ENCODE results near the gene RPS6KB2. TPM values are rescaled to one million over a fixed set of nuclear protein-coding genes. Genes with fewer than 3 reads are reported as not detected.
A peak's percentile ranks its signal among the peaks of the same experiment; 100 is the strongest.
"Not testable (repeated sequence)": the region's sequence is repeated elsewhere in the genome, so short reads cannot be mapped to it uniquely, and the experiment has no call there.

The RPS6KB2 gene
- polyA plus RNA-seq, 10 donors: 23.0 to 43.8 (median 34.0) TPM

- DNase-seq: no peak
These were observed 38.1 kb downstream of the RPS6KB2 start for GRCh38 chr11:67466367-67466766.

- no peak for DNase-seq
These were observed 38.9 kb downstream of the RPS6KB2 start for GRCh38 chr11:67466962-67467771.

GRCh38 chr11:67468056-67468455 is 39.8 kb downstream of the RPS6KB2 start:
- DNase-seq: no peak

- DNase-seq: no peak
These were observed 40.1 kb downstream of the RPS6KB2 start for GRCh38 chr11:67468456-67468758.

- DNase-seq: peak; percentile 91 to 96 (median 93)
These were observed 40.6 kb downstream of the RPS6KB2 start, which contains the start of gene TMEM134 for GRCh38 chr11:67468759-67469507. TMEM134 (minus strand) TSS chr11:67469251; CDS start chr11:67469192, 59 bp downstream.

GRCh38 chr11:67469508-67469811 is 41.2 kb downstream of the RPS6KB2 start:
- DNase-seq: no peak

- no peak for DNase-seq
These were observed 42.2 kb downstream of the RPS6KB2 start for GRCh38 chr11:67470337-67471002.

GRCh38 chr11:67472882-67473281 is 44.6 kb downstream of the RPS6KB2 start:
- DNase-seq: no peak

GRCh38 chr11:67476692-67477091 is 48.4 kb downstream of the RPS6KB2 start:
- DNase-seq: not testable (repeated sequence)

- not testable (repeated sequence) for DNase-seq
These were observed 49.2 kb downstream of the RPS6KB2 start for GRCh38 chr11:67477344-67478050.

- no peak for DNase-seq
These were observed 54.1 kb downstream of the RPS6KB2 start for GRCh38 chr11:67482275-67482826.

- peak; percentile 98 to 100 (median 98) for DNase-seq
These were observed 54.8 kb downstream of the RPS6KB2 start, which contains the start of gene AIP for GRCh38 chr11:67482827-67483798. AIP (plus strand) TSS chr11:67483026; CDS start chr11:67483159, 133 bp downstream.

GRCh38 chr11:67483831-67484665 is 55.8 kb downstream of the RPS6KB2 start:
- DNase-seq: no peak

- DNase-seq: no peak
These were observed 56.6 kb downstream of the RPS6KB2 start for GRCh38 chr11:67484847-67485311.

Other genes with a start within 250 kb of the RPS6KB2 start
- 10 to 100 TPM; 42.2 to 62.2 (median 49.7) TPM for gene GRK2, start 162.0 kb upstream of the RPS6KB2 start, polyA plus RNA-seq (ENCODE audit: insufficient read length in 10 of 10)
- 10 to 100 TPM; 17.3 to 37.9 (median 25.9) TPM for gene ANKRD13D, start 139.2 kb upstream of the RPS6KB2 start, polyA plus RNA-seq (ENCODE audit: insufficient read length in 10 of 10)
- gene SSH3, start 125.0 kb upstream of the RPS6KB2 start, polyA plus RNA-seq (ENCODE audit: insufficient read length in 10 of 10): 10 to 100 TPM; 11.6 to 19.0 (median 14.6) TPM
- gene POLD4, start 74.9 kb upstream of the RPS6KB2 start, polyA plus RNA-seq (ENCODE audit: insufficient read length in 10 of 10): 10 to 100 TPM; 19.2 to 33.1 (median 25.3) TPM
- gene CLCF1, start 54.9 kb upstream of the RPS6KB2 start, polyA plus RNA-seq (ENCODE audit: insufficient read length in 10 of 10): 1 to 10 TPM; 1.7 to 3.8 (median 2.4) TPM
- 10 to 100 TPM in 3 of 10 donors, 1 to 10 TPM in 7; 7.7 to 13.4 (median 8.5) TPM for gene RAD9A, start 36.5 kb upstream of the RPS6KB2 start, polyA plus RNA-seq (ENCODE audit: insufficient read length in 10 of 10)
- 100 to 1,000 TPM in 8 of 10 donors, 10 to 100 TPM in 2; 95.8 to 132 (median 119) TPM for gene PPP1CA, start 26.6 kb upstream of the RPS6KB2 start, polyA plus RNA-seq (ENCODE audit: insufficient read length in 10 of 10)
- gene TBC1D10C, start 24.4 kb upstream of the RPS6KB2 start, polyA plus RNA-seq (ENCODE audit: insufficient read length in 10 of 10): 10 to 100 TPM in 1 of 10 donors, 1 to 10 TPM in 9; 1.8 to 10.4 (median 4.6) TPM
- 10 to 100 TPM; 24.1 to 62.8 (median 48.3) TPM for gene CARNS1, start 12.8 kb upstream of the RPS6KB2 start, polyA plus RNA-seq (ENCODE audit: insufficient read length in 10 of 10)
- 1 to 10 TPM in 6 of 10 donors, under 1 TPM in 3, not detected in 1; 0.53 to 9.5 (median 1.2) TPM for gene PTPRCAP, start 9.2 kb downstream of the RPS6KB2 start, polyA plus RNA-seq (ENCODE audit: insufficient read length in 10 of 10)
- gene CORO1B, start 15.0 kb downstream of the RPS6KB2 start, polyA plus RNA-seq (ENCODE audit: insufficient read length in 10 of 10): 10 to 100 TPM; 22.3 to 42.2 (median 29.3) TPM
- gene GPR152, start 24.2 kb downstream of the RPS6KB2 start, polyA plus RNA-seq (ENCODE audit: insufficient read length in 10 of 10): not detected
- 1 to 10 TPM in 4 of 10 donors, under 1 TPM in 6; 0.26 to 1.8 (median 0.94) TPM for gene CABP4, start 26.9 kb downstream of the RPS6KB2 start, polyA plus RNA-seq (ENCODE audit: insufficient read length in 10 of 10)
- gene TMEM134, start 40.8 kb downstream of the RPS6KB2 start, polyA plus RNA-seq (ENCODE audit: insufficient read length in 10 of 10): 10 to 100 TPM; 38.7 to 57.6 (median 46.3) TPM
- 10 to 100 TPM; 34.9 to 55.8 (median 43.7) TPM for gene AIP, start 54.5 kb downstream of the RPS6KB2 start, polyA plus RNA-seq (ENCODE audit: insufficient read length in 10 of 10)
- 1 to 10 TPM; 6.0 to 9.9 (median 8.3) TPM for gene PITPNM1, start 76.9 kb downstream of the RPS6KB2 start, polyA plus RNA-seq (ENCODE audit: insufficient read length in 10 of 10)
- 10 to 100 TPM; 14.2 to 21.3 (median 17.1) TPM for gene CDK2AP2, start 79.7 kb downstream of the RPS6KB2 start, polyA plus RNA-seq (ENCODE audit: insufficient read length in 10 of 10)
- not detected for gene CABP2, start 95.0 kb downstream of the RPS6KB2 start, polyA plus RNA-seq (ENCODE audit: insufficient read length in 10 of 10)
- 100 to 1,000 TPM; 207 to 370 (median 253) TPM for gene GSTP1, start 155.3 kb downstream of the RPS6KB2 start, polyA plus RNA-seq (ENCODE audit: insufficient read length in 10 of 10)
- 100 to 1,000 TPM; 115 to 158 (median 134) TPM for gene NDUFV1, start 178.4 kb downstream of the RPS6KB2 start, polyA plus RNA-seq (ENCODE audit: insufficient read length in 10 of 10)
- gene NUDT8, start 201.4 kb downstream of the RPS6KB2 start, polyA plus RNA-seq (ENCODE audit: insufficient read length in 10 of 10): 1 to 10 TPM; 2.3 to 5.5 (median 3.6) TPM
- gene TBX10, start 211.3 kb downstream of the RPS6KB2 start, polyA plus RNA-seq (ENCODE audit: insufficient read length in 10 of 10): not detected
- gene ACY3, start 222.2 kb downstream of the RPS6KB2 start, polyA plus RNA-seq (ENCODE audit: insufficient read length in 10 of 10): under 1 TPM in 8 of 10 donors, not detected in 2; 0.13 to 0.53 (median 0.37) TPM
- gene ALDH3B2, start 246.1 kb downstream of the RPS6KB2 start, polyA plus RNA-seq (ENCODE audit: insufficient read length in 10 of 10): 10 to 100 TPM in 1 of 10 donors, 1 to 10 TPM in 1, under 1 TPM in 3, not detected in 5; 0.09 to 11.5 (median 0.39) TPM